Vagina (tissue), 2 donors: Measurements from ENCODE around the gene SELENON.

Source experiments
- POLR2A ChIP-seq, 2 donors: fragments of 450-650 bp; IDR thresholded peaks; one replicate each; pipeline ENCODE4 v1.6.1; 2017; ENCODE audit warnings: antibody characterized with exemption in 2 of 2, mild to moderate bottlenecking in 2 of 2, moderate library complexity in 2 of 2
- POLR2AphosphoS5 ChIP-seq, 2 donors: sonication (generic); formaldehyde crosslinking; IDR thresholded peaks; one replicate each; pipeline ENCODE4 v1.9.0; 2017; ENCODE audit warnings: antibody characterized with exemption in 2 of 2, mild to moderate bottlenecking in 2 of 2, low read depth in 1 of 2; ENCODE audit not compliant: insufficient read depth in 1 of 2
- TF ChIP-seq, protein P1 (sequence below), 3 experiments: fragments of 450-650 bp in 2 of 3; fragments of 200-600 bp in 1 of 3; sonication (generic) in 1 of 3; IDR thresholded peaks; one replicate each; pipeline ENCODE4 v1.5.1; 2017 to 2019; ENCODE audit warnings: antibody characterized with exemption in 3 of 3, mild to moderate bottlenecking in 2 of 3, moderate library complexity in 2 of 3

DNA sequence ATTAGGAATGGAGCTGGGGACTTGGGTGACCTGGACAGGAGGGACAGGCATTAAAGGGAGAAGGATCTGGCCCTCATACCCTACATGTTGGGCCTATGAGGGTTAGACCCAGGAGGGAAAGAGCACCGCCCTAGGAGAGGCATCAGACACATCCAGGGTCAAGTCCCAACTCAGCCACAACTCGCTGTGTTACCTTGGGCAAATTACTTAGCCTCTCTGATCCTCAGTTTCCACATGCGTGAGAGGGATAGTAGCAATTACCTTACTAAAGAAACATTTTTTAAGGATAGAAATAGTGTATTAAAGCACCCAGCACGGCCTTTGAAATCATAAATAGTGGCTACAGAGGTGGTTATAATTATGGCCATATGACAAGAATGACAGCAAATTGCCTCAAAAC, 20.1 kb upstream of the SELENON start:
- TF ChIP-seq, protein P1, sequence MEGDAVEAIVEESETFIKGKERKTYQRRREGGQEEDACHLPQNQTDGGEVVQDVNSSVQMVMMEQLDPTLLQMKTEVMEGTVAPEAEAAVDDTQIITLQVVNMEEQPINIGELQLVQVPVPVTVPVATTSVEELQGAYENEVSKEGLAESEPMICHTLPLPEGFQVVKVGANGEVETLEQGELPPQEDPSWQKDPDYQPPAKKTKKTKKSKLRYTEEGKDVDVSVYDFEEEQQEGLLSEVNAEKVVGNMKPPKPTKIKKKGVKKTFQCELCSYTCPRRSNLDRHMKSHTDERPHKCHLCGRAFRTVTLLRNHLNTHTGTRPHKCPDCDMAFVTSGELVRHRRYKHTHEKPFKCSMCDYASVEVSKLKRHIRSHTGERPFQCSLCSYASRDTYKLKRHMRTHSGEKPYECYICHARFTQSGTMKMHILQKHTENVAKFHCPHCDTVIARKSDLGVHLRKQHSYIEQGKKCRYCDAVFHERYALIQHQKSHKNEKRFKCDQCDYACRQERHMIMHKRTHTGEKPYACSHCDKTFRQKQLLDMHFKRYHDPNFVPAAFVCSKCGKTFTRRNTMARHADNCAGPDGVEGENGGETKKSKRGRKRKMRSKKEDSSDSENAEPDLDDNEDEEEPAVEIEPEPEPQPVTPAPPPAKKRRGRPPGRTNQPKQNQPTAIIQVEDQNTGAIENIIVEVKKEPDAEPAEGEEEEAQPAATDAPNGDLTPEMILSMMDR (IDR thresholded peaks at IDR 0.05) = no peak
- TF ChIP-seq POLR2A (IDR thresholded peaks at IDR 0.05) = no peak
- no peak for TF ChIP-seq POLR2AphosphoS5 (IDR thresholded peaks at IDR 0.05; ENCODE audit: insufficient read depth in 1 of 2, low read depth in 1 of 2)
